ENCODE results near the gene PCDHA5. TPM values are rescaled to one million over a fixed set of nuclear protein-coding genes. Genes with fewer than 3 reads are reported as not detected.
"Not testable (repeated sequence)": the region's sequence is repeated elsewhere in the genome, so short reads cannot be mapped to it uniquely, and the experiment has no call there.

PCDHA5 gene
- total RNA-seq, 1 donor from 2014 or later, result 0.05 TPM

- ATAC-seq, result no peak
- intact Hi-C loops (cut with DNase I), result no loop called here
These were observed 12.5 kb upstream of the PCDHA5 start for GRCh38 chr5:140808889-140809291.

GRCh38 chr5:140822281-140822629 is 842 bp downstream of the PCDHA5 start:
- no peak for DNase-seq (ENCODE audit: missing footprints)
- intact Hi-C loops (cut with DNase I), result no loop called here
- ATAC-seq, result no peak

More at GRCh38 chr5:140808889-140809291, 12.5 kb upstream of the PCDHA5 start:
- DNase-seq (ENCODE audit: missing footprints), result no peak

- intact Hi-C loops (cut with DNase I); DNase-seq (ENCODE audit: missing footprints): not testable (repeated sequence)
These were observed 1.6 kb downstream of the PCDHA5 start for GRCh38 chr5:140822969-140823368.

GRCh38 chr5:140823475-140823874 is 2.1 kb downstream of the PCDHA5 start:
- peak; percentile 68 for DNase-seq (ENCODE audit: missing footprints)
- intact Hi-C loops (cut with DNase I), result no loop called here

More at GRCh38 chr5:140822969-140823368, 1.6 kb downstream of the PCDHA5 start:
- not testable (repeated sequence) for ATAC-seq

GRCh38 chr5:140827704-140828361 is 6.4 kb downstream of the PCDHA5 start, which contains the start of gene PCDHA6:
Gene PCDHA6, plus strand, starts transcription at chr5:140827960. Its CDS starts 132 bp downstream, at chr5:140828092.
- intact Hi-C loops (cut with DNase I), result no loop called here
- ATAC-seq (no peak), DNase-seq (ENCODE audit: missing footprints) (no peak)

More at GRCh38 chr5:140823475-140823874, 2.1 kb downstream of the PCDHA5 start:
- no peak for ATAC-seq

GRCh38 chr5:140828362-140828737 is 6.9 kb downstream of the PCDHA5 start:
- intact Hi-C loops (cut with DNase I), result no loop called here
- DNase-seq (ENCODE audit: missing footprints) (no peak), ATAC-seq (no peak)

- intact Hi-C loops (cut with DNase I), result loop anchor here (10.0 kb wide), 1 partner anchor 215 kb away; no protein-coding TSS in a partner anchor
- ATAC-seq, result not testable (repeated sequence)
- DNase-seq (ENCODE audit: missing footprints), result peak; percentile 62
These were observed 8.4 kb downstream of the PCDHA5 start for GRCh38 chr5:140829511-140830501.

GRCh38 chr5:140833993-140834392 is 12.6 kb downstream of the PCDHA5 start, which contains the start of gene PCDHA7:
Gene PCDHA7, plus strand, starts transcription at chr5:140834269. Its CDS starts 115 bp downstream, at chr5:140834384.
- intact Hi-C loops (cut with DNase I), result loop anchor here (10.0 kb wide), 1 partner anchor 211 kb away; no protein-coding TSS in a partner anchor
- DNase-seq (ENCODE audit: missing footprints) (no peak), ATAC-seq (no peak)

GRCh38 chr5:140834439-140835008 is 13.1 kb downstream of the PCDHA5 start:
- intact Hi-C loops (cut with DNase I), result loop anchor here (10.0 kb wide), 1 partner anchor 210 kb away; no protein-coding TSS in a partner anchor
- not testable (repeated sequence) for DNase-seq (ENCODE audit: missing footprints); ATAC-seq

- DNase-seq (ENCODE audit: missing footprints), result peak; percentile 59
- ATAC-seq, result no peak
These were observed 14.5 kb downstream of the PCDHA5 start for GRCh38 chr5:140835622-140836510.

GRCh38 chr5:140840978-140841962 is 19.9 kb downstream of the PCDHA5 start, which contains the start of gene PCDHA8:
Gene PCDHA8, plus strand, starts transcription at chr5:140841187. Its CDS starts 135 bp downstream, at chr5:140841322.
- intact Hi-C loops (cut with DNase I), result no loop called here
- no peak for DNase-seq (ENCODE audit: missing footprints)
- ATAC-seq, result no peak

More at GRCh38 chr5:140835622-140836510, 14.5 kb downstream of the PCDHA5 start:
- intact Hi-C loops (cut with DNase I), result loop anchor here (10.0 kb wide), 1 partner anchor 209 kb away; no protein-coding TSS in a partner anchor

- DNase-seq (ENCODE audit: missing footprints) (no peak), ATAC-seq (no peak)
- intact Hi-C loops (cut with DNase I), result no loop called here
These were observed 21.7 kb downstream of the PCDHA5 start for GRCh38 chr5:140842798-140843733.

GRCh38 chr5:140848139-140849102 is 27.0 kb downstream of the PCDHA5 start, which contains the start of gene PCDHA9:
Gene PCDHA9, plus strand, starts transcription at chr5:140848382. Its CDS starts 114 bp downstream, at chr5:140848496.
- intact Hi-C loops (cut with DNase I); DNase-seq (ENCODE audit: missing footprints); ATAC-seq: not testable (repeated sequence)

Data from Right ventricle myocardium inferior (tissue), 1 donor.